ENCODE data around the gene MRTFA. TPM values are rescaled to one million over a fixed set of nuclear protein-coding genes. Genes with fewer than 3 reads are reported as not detected.

The MRTFA gene
- total and polyA plus RNA-seq, 2 of the 13 experiments (the other 11 are each of a cell fraction or from before 2014, with no cell fraction given) = 2.4 to 8.2 TPM

- 97% methylated on average over 4 of the region's 8 CpGs for WGBS (ENCODE audit: low lambda C conversion rate)
- ATAC-seq (no peak), FAIRE-seq (no peak), DNase-seq (ENCODE audit: low spot score) (no peak)
- no peaks in the 10 kb centered on the region for H3K4me1 ChIP-seq (ENCODE audit: insufficient read depth, low read length)
- H3K9ac ChIP-seq (ENCODE audit: insufficient read depth, low read depth, low read length) = no peak overlapping the region
- no TSS peak for BruUV-seq (replicated peaks)
- ChIA-PET CTCF (ENCODE audit: low intra/inter-chr PET ratio, low total read pairs) (no interaction called here), POLR2A (no interaction called here)
- H3K79me2 ChIP-seq (ENCODE audit: insufficient read depth, low read length) = no peaks in the 10 kb centered on the region
- no peak overlapping the region for H3K4me2 ChIP-seq (ENCODE audit: low read depth, low read length)
- in situ Hi-C loops (cut with HindIII; ENCODE audit: extremely low pct_ligation_motif_present, low pct_unique_long_range_greater_than_20kb) = no loop called here
- H3K27ac ChIP-seq (ENCODE audit: extremely low read length, insufficient read depth, low read length) = no peak overlapping the region
- H2AFZ ChIP-seq (ENCODE audit: low read length) = no peak overlapping the region
- no peak overlapping the region for H3K4me3 ChIP-seq (replicated peaks in 1 of 3; ENCODE audit: insufficient read depth in 1 of 3, low read depth in 2 of 3, low read length in 3 of 3)
- TF ChIP-seq, protein P1, sequence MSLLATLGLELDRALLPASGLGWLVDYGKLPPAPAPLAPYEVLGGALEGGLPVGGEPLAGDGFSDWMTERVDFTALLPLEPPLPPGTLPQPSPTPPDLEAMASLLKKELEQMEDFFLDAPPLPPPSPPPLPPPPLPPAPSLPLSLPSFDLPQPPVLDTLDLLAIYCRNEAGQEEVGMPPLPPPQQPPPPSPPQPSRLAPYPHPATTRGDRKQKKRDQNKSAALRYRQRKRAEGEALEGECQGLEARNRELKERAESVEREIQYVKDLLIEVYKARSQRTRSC (CRISPR knock-in tag; IDR thresholded peaks at IDR 0.05; ENCODE audit: low read depth) = no peak
- TF ChIP-seq, protein P2, sequence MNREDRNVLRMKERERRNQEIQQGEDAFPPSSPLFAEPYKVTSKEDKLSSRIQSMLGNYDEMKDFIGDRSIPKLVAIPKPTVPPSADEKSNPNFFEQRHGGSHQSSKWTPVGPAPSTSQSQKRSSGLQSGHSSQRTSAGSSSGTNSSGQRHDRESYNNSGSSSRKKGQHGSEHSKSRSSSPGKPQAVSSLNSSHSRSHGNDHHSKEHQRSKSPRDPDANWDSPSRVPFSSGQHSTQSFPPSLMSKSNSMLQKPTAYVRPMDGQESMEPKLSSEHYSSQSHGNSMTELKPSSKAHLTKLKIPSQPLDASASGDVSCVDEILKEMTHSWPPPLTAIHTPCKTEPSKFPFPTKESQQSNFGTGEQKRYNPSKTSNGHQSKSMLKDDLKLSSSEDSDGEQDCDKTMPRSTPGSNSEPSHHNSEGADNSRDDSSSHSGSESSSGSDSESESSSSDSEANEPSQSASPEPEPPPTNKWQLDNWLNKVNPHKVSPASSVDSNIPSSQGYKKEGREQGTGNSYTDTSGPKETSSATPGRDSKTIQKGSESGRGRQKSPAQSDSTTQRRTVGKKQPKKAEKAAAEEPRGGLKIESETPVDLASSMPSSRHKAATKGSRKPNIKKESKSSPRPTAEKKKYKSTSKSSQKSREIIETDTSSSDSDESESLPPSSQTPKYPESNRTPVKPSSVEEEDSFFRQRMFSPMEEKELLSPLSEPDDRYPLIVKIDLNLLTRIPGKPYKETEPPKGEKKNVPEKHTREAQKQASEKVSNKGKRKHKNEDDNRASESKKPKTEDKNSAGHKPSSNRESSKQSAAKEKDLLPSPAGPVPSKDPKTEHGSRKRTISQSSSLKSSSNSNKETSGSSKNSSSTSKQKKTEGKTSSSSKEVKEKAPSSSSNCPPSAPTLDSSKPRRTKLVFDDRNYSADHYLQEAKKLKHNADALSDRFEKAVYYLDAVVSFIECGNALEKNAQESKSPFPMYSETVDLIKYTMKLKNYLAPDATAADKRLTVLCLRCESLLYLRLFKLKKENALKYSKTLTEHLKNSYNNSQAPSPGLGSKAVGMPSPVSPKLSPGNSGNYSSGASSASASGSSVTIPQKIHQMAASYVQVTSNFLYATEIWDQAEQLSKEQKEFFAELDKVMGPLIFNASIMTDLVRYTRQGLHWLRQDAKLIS (CRISPR knock-in tag; IDR thresholded peaks at IDR 0.05) = no peak
- TF ChIP-seq NONO (IDR thresholded peaks at IDR 0.05) (no peak), NONO (CRISPR knock-in tag; conservative IDR thresholded peaks at IDR 0.05) (no peak), ZNF138 (CRISPR knock-in tag; IDR thresholded peaks at IDR 0.05; ENCODE audit: low read depth) (no peak), ARNT2 (CRISPR knock-in tag; IDR thresholded peaks at IDR 0.05; ENCODE audit: low read depth) (no peak), GPBP1L1 (CRISPR knock-in tag; IDR thresholded peaks at IDR 0.05) (no peak), MED13 (CRISPR knock-in tag; IDR thresholded peaks at IDR 0.05) (no peak), RBM39 (IDR thresholded peaks at IDR 0.05; ENCODE audit: low read depth, low read length, poor library complexity, severe bottlenecking) (no peak), PTBP1 (IDR thresholded peaks at IDR 0.05; ENCODE audit: low read depth, low read length, poor library complexity, severe bottlenecking) (no peak), CENPX (CRISPR knock-in tag; IDR thresholded peaks at IDR 0.05) (no peak), ATF7 (IDR thresholded peaks at IDR 0.05) (no peak), ATF7 (CRISPR knock-in tag; IDR thresholded peaks at IDR 0.05) (no peak), FOXO4 (CRISPR knock-in tag; conservative IDR thresholded peaks at IDR 0.05) (no peak), BORCS8-MEF2B (CRISPR knock-in tag; IDR thresholded peaks at IDR 0.05) (no peak)
- TF ChIP-seq, protein P3, sequence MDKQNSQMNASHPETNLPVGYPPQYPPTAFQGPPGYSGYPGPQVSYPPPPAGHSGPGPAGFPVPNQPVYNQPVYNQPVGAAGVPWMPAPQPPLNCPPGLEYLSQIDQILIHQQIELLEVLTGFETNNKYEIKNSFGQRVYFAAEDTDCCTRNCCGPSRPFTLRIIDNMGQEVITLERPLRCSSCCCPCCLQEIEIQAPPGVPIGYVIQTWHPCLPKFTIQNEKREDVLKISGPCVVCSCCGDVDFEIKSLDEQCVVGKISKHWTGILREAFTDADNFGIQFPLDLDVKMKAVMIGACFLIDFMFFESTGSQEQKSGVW (CRISPR knock-in tag; IDR thresholded peaks at IDR 0.05; ENCODE audit: borderline replicate concordance) = no peak
- TF ChIP-seq, protein P4, sequence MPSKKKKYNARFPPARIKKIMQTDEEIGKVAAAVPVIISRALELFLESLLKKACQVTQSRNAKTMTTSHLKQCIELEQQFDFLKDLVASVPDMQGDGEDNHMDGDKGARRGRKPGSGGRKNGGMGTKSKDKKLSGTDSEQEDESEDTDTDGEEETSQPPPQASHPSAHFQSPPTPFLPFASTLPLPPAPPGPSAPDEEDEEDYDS (CRISPR knock-in tag; IDR thresholded peaks at IDR 0.05) = no peak
- no peaks in the 10 kb centered on the region for H3K27me3 ChIP-seq (ENCODE audit: control insufficient read depth in 1 of 2, insufficient read depth in 2 of 2, low read length in 2 of 2)
- H4K20me1 ChIP-seq (ENCODE audit: insufficient read depth, low read length) = no peaks in the 10 kb centered on the region
- H3K9me3 ChIP-seq (ENCODE audit: low read length) = no peaks in the 10 kb centered on the region
- peaks cover 38 to 72% of the 10 kb centered on the region in 2 experiments; a peak in 4 of 5 replicates for H3K36me3 ChIP-seq (replicated peaks in 1 of 2; ENCODE audit: control insufficient read depth in 1 of 2, insufficient read depth in 2 of 2, low read length in 2 of 2)
- intact Hi-C loops (cut with micrococcal nuclease; ENCODE audit: unreplicated experiment) = no loop called here
Observed at GRCh38 chr22:40419718-40420117, 216.8 kb downstream of the MRTFA start.

Data from HepG2 (cell line).